Measurements from ENCODE around the gene CDH13.

- TF ChIP-seq CTCF (IDR thresholded peaks at IDR 0.05 in 2 of 3, conservative IDR thresholded peaks at IDR 0.05 in 1 of 3; ENCODE audit: insufficient read depth in 2 of 3, low read depth in 1 of 3, low read length in 3 of 3) (no peak), TRIM24 (IDR thresholded peaks at IDR 0.05) (no peak), ZNF511 (CRISPR knock-in tag; IDR thresholded peaks at IDR 0.05) (no peak), ZC3H8 (IDR thresholded peaks at IDR 0.05) (no peak), SIRT6 (IDR thresholded peaks at IDR 0.05; ENCODE audit: low read depth, low read length) (no peak), SRF (CRISPR knock-in tag; IDR thresholded peaks at IDR 0.05) (no peak), ZBTB7A (IDR thresholded peaks at IDR 0.05; ENCODE audit: borderline replicate concordance, control insufficient read depth, low read depth, low read length) (no peak), NR1H2 (CRISPR knock-in tag; IDR thresholded peaks at IDR 0.05) (no peak), POLR3A (IDR thresholded peaks at IDR 0.05; ENCODE audit: borderline replicate concordance, extremely low read depth, insufficient read depth, insufficient read length) (no peak), RFX5 (IDR thresholded peaks at IDR 0.05; ENCODE audit: low read depth, low read length) (no peak), POLR2AphosphoS5 (IDR thresholded peaks at IDR 0.05; ENCODE audit: control insufficient read depth, insufficient read depth, low read depth, low read length) (no peak), ZNF766 (CRISPR knock-in tag; conservative IDR thresholded peaks at IDR 0.05) (no peak)
Measured at GRCh38 chr16:83648347-83648746, 1021.6 kb downstream of the CDH13 start.

Data from K562 (cell line).